ENCODE results near the gene ZNF892. TPM values are rescaled to one million over a fixed set of nuclear protein-coding genes. Genes with fewer than 3 reads are reported as not detected.
"Not testable (repeated sequence)": the region's sequence is repeated elsewhere in the genome, so short reads cannot be mapped to it uniquely, and the experiment has no call there.

ZNF892 gene
- total RNA-seq, 4 donors from 2014 or later = 5.6 to 14.0 (median 7.7) TPM

DNA sequence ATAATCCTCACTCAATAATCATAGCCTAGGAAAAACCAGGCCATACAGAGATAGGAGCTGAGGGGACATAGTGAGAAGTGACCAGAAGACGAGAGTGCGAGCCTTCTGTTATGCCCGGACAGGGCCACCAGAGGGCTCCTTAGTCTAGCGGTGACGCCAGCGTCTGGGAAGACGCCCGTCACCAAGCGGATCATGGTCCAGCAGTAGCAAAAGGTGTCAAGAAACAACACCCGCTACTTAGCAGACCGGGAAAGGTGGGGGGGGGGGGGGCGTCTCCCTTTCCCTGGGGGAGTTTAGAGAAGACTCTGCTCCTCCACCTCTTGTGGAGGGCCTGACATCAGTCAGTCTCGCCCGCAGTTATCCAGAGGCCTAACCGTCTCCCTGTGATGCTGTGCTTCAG is 14.4 kb upstream of the ZNF892 start:
- not testable (repeated sequence) for ATAC-seq, H3K36me3 ChIP-seq, H3K27ac ChIP-seq, H3K9me3 ChIP-seq, H3K4me1 ChIP-seq, H3K27me3 ChIP-seq, H3K4me3 ChIP-seq
- WGBS, 2 donors (ENCODE audit: low coverage in 1 of 2) = 0% methylated on average over 5 of the region's 15 CpGs; no CpG with 5 or more reads in 1 of the 2 donors
- TF ChIP-seq CTCF (IDR thresholded peaks at IDR 0.05) = peak; percentile 48 to 73 (median 67)

DNA sequence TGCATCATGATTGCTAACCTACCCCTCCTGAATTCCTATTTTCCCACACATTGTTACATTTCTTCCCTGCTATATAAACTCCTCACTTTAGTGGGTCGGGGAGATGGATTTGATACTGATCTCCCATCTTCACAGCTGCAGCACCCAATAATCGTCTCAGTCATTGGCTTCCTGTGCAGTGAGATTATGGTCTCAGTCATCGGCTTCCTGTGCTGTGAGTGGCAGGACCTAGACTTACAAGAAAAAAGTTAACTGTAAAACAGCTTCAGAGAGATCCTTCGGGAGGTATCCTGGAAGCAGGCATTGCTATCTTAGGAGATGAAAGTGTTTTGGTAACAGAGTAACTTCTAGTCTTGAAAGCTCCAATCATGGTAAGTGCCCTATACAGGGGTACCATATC is 3.4 kb upstream of the ZNF892 start:
- Histone ChIP-seq H3K4me1 (peaks cover 0 to 28% (median 8%) of the 10 kb centered on the region in 3 donors), H3K27me3 (no peaks in the 10 kb centered on the region), H3K27ac (no peak overlapping the region), H3K4me3 (no peak overlapping the region), H3K36me3 (no peaks in the 10 kb centered on the region), H3K9me3 (no peaks in the 10 kb centered on the region)
- WGBS, 2 donors (ENCODE audit: low coverage in 1 of 2) = 93 to 95% methylated on average over 2 to 4 of the region's 4 CpGs
- TF ChIP-seq POLR2A (IDR thresholded peaks at IDR 0.05) (no peak), EP300 (IDR thresholded peaks at IDR 0.05) (no peak), CTCF (IDR thresholded peaks at IDR 0.05) (no peak), POLR2AphosphoS5 (IDR thresholded peaks at IDR 0.05) (no peak)
- no peak for ATAC-seq

DNA sequence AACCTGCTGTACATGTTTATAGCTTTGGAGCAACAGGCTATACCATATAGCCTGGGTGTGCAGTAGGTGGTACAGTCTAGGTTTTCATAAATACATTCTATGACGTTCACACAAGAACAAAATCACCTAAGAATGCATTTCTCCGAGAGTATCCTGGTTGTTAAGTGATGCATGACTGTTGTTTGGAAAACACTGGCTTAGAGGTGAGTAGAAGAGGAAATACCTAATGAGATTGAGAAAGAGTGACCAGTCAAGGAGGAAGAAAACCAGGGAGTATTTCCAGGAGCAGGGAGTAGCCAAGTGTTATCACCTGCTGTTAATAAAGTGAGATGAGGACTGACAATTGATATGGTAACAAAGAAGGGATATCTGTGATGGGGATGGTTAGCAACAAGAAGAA is 2.9 kb upstream of the ZNF892 start:
- Histone ChIP-seq H3K4me3 (no peak overlapping the region), H3K4me1 (peaks cover 0 to 33% (median 8%) of the 10 kb centered on the region in 3 donors), H3K9me3 (no peaks in the 10 kb centered on the region), H3K36me3 (peaks cover 0 to 2% of the 10 kb centered on the region in 2 donors), H3K27me3 (no peaks in the 10 kb centered on the region), H3K27ac (no peak overlapping the region)
- no peak for ATAC-seq
- WGBS, 2 donors (ENCODE audit: low coverage in 1 of 2) = 93 to 95% methylated on average over 2 of the region's 2 CpGs
- TF ChIP-seq POLR2A (IDR thresholded peaks at IDR 0.05) = no peak
- no peak for TF ChIP-seq CTCF (IDR thresholded peaks at IDR 0.05)
- TF ChIP-seq EP300 (IDR thresholded peaks at IDR 0.05) = no peak
- TF ChIP-seq POLR2AphosphoS5 (IDR thresholded peaks at IDR 0.05) = no peak

GRCh38 chr2:95206096-95206495 is 1.2 kb upstream of the ZNF892 start:
- no peak for ATAC-seq
- Histone ChIP-seq H3K27ac (peak overlapping the region in 1 of 4 donors; percentile 93), H3K4me1 (peaks cover 0 to 36% (median 8%) of the 10 kb centered on the region in 3 donors), H3K4me3 (no peak overlapping the region), H3K27me3 (no peaks in the 10 kb centered on the region), H3K9me3 (peaks cover 0 to 7% (median 0%) of the 10 kb centered on the region in 3 donors), H3K36me3 (peaks cover 0 to 17% of the 10 kb centered on the region in 2 donors)
- TF ChIP-seq POLR2A (IDR thresholded peaks at IDR 0.05) (no peak), EP300 (IDR thresholded peaks at IDR 0.05) (no peak), POLR2AphosphoS5 (IDR thresholded peaks at IDR 0.05) (no peak), CTCF (IDR thresholded peaks at IDR 0.05) (no peak)
- 28 to 34% methylated on average over 6 to 10 of the region's 10 CpGs for WGBS, 2 donors (ENCODE audit: low coverage in 1 of 2)

DNA sequence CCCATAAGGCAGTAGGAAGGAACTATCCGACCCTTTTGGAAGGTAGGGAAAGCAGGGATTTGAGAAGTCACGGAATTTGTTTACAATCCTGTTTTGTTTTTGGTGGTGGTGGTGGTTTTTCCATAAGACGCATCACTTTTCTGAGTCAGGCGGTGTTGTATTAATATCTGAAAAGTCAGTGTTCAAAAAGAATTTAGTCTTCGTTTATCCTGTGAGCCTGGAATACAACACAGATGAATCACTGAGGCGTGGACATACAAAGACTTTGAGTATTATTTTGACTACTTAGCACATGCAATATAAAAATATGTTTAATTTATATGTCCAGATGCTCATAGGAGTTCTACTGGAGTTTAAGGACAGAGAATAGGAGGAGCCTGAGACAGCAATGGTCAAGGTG is 785 bp downstream of the ZNF892 start:
- 41 to 55% methylated on average over 4 to 6 of the region's 6 CpGs for WGBS, 2 donors (ENCODE audit: low coverage in 1 of 2)
- H3K27ac ChIP-seq = peak overlapping the region in 3 of 4 donors; percentile 86 to 93 (median 91)
- peaks cover 4 to 37% of the 10 kb centered on the region in 2 donors for H3K36me3 ChIP-seq
- peaks cover 0 to 36% (median 8%) of the 10 kb centered on the region in 3 donors for H3K4me1 ChIP-seq
- no peaks in the 10 kb centered on the region for H3K27me3 ChIP-seq
- ATAC-seq = no peak
- TF ChIP-seq POLR2A (IDR thresholded peaks at IDR 0.05) (no peak), EP300 (IDR thresholded peaks at IDR 0.05) (no peak), CTCF (IDR thresholded peaks at IDR 0.05) (no peak), POLR2AphosphoS5 (IDR thresholded peaks at IDR 0.05) (no peak)
- H3K9me3 ChIP-seq = peaks cover 0 to 27% (median 0%) of the 10 kb centered on the region in 3 donors
- peak overlapping the region; percentile 61 to 80 for H3K4me3 ChIP-seq

Data from gastroesophageal sphincter (tissue), 4 donors.